COR-L47 (cell line): ENCODE data around the gene MAGED2.
A peak's percentile ranks its signal among the peaks of the same experiment; 100 is the strongest.
"Not testable (repeated sequence)": the region's sequence is repeated elsewhere in the genome, so short reads cannot be mapped to it uniquely, and the experiment has no call there.

Experiments used
- DNase-seq: peaks from one replicate; lab custom pipeline; 2025; lab: John Stamatoyannopoulos, UW

MAGED2 gene, protein sequence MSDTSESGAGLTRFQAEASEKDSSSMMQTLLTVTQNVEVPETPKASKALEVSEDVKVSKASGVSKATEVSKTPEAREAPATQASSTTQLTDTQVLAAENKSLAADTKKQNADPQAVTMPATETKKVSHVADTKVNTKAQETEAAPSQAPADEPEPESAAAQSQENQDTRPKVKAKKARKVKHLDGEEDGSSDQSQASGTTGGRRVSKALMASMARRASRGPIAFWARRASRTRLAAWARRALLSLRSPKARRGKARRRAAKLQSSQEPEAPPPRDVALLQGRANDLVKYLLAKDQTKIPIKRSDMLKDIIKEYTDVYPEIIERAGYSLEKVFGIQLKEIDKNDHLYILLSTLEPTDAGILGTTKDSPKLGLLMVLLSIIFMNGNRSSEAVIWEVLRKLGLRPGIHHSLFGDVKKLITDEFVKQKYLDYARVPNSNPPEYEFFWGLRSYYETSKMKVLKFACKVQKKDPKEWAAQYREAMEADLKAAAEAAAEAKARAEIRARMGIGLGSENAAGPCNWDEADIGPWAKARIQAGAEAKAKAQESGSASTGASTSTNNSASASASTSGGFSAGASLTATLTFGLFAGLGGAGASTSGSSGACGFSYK

DNA sequence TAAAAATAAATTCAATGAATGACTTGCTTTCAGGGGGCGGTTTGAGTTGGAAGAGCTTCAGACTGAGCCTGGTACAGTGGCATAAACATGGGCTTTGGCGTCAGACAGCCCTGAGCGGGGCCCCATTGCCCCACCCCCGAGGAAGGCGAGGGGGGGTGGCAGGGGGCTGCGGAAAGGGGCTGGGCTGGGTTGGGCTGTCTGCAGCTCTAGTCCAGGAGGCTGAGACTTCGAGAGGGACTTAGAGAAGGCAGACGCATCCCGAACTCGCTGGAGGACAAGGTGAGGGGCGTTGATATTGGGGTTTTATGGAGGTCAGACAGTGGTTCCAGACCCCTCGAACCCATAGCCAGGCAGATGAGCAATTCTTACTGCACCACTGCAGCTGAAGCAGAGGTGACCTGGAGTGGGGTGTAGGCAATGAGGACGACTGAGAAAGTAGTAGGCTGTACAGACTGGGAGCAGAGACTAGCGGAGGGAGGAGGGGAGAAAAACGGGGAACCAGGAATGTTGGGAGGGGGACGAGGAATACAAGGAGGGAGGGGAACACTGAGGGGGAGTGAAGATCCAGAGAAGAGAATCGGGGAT is at the start of gene MAGED2:
Gene MAGED2, plus strand, starts transcription at position 222 of the 585 bp plus-strand sequence. CDS start 1,587 bp downstream, outside the sequence.
- DNase-seq = no peak

DNA sequence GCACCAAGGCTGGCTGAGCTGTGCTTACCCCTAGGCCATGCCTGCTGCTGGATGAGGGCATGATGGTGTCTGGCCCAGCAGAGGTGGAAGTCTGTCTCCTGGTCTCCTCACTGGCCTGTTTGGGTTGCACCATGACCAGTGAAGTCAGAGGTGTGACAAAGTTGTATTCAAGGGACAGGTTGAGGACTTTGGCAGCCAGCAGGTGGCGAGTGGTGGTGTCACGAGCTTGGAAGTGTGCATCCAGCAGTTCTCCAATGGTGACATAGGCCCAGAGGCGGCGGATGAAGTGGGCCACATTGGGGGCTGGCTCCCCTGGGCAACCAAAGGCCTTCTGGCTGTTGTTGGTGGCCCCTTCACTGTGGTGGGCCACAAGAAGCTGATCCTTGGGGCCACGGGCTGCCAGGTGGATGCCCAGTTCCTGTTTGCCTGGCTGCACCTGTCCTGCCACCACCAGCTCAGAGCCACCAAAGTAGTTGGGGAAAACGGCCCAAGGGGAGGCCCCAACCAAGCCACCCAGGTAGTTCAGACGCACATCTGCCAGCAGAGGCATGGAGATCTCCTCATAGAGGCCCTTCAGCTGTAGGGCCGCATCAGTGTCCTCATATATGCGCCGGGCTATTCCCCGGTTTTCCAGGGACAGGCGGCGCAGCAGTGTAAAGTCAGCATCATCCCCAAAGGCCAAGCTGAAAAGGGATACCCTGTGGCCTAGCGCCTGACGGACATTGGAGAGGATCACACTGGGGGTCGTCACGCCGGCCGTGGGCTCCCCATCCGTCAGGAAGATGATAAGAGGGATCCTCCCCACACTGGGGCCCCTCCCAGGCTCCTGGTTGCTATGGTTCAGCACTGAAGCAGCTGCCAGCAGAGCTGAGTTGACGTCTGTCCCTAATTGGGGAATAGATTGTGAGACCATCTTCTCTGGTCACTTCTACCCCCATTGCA is 49.2 kb upstream of the MAGED2 start:
- DNase-seq = no peak

DNA sequence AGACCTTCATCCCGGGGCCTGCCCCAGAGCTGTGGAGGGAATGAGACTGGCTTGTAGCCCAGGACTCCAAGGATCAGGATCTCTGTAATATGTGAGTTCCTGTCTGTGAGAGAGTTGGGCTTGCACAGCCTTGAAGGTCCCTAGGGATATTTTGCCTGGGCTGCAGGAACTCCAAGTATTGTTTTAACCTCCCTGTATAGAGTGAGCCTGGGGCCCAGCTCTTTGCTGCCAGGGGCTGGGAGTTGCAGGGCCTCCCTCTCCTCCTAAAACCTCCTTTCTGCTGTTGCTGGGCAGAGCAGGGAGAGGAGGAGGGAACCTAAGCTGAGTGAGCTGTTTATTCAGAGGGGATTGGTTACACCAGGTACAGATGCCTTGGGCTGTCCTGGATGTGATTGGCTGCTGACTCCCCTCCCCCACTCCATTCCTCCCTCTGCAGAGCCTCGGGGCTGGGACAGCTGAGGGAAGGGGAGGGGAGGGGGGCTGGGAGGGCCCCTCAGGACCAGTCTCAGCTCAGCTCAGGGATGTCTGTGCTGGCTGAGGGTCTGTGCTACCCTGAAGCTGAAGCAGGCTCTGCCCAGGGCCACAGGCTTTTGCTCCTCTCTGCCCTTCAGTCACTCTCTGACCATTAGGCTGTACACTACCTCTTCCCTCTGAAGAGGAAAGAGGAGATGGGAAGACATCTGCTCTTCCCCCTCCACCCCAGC is 33.0 kb upstream of the MAGED2 start:
- DNase-seq = not testable (repeated sequence)

DNA sequence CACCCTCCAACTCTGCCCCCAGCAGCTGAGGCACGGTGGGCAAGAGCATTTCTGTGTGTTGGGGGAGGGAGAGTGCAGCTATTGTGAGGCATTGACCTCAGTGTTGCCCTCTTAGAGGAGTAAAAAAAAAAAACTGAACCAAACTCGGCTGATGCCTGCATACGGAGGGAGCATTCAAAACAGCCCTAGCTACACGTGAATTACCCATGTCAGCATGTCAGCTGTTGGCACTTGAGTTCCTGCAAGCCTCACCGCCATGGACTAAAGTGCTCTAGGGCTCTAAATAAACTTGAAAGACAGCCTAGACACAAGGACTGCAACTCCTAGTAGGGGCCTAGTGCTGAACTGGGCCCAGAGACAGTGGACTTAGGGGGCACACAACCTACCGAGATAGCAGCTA is 31.5 kb upstream of the MAGED2 start:
- no peak for DNase-seq

DNA sequence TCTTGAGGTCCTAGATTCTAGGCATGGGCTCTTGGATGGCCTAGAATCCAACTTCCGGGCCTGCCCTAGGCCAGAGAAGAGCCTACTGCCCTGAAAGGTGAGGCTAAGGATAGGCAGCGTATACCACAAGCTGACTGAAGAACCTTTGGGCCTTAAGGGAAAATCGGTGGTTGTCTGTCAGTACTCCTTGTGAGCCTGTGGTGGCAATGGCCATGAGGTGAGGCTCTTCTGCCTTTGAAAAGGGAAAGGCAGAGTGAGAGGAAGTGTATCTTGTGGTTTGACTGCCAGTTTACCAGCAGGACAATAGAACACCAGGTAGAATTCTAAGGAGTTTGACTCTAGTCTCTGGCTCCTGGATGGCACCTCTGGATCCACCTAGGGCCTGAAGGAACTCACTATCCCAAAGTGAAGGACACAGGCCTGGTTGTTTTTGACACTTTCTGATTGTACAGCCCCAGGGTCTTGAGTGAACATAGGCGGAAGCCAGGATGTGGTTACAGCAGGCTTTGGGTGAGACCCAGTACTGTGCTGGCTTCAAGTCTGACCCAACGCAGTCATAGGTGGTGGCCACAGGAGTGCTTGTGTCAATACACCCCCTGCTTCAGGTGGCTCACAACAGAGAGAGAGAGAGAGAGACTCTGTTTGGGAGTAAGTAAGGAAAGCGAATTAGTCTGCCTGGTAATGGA is 30.4 kb upstream of the MAGED2 start:
- no peak for DNase-seq

DNA sequence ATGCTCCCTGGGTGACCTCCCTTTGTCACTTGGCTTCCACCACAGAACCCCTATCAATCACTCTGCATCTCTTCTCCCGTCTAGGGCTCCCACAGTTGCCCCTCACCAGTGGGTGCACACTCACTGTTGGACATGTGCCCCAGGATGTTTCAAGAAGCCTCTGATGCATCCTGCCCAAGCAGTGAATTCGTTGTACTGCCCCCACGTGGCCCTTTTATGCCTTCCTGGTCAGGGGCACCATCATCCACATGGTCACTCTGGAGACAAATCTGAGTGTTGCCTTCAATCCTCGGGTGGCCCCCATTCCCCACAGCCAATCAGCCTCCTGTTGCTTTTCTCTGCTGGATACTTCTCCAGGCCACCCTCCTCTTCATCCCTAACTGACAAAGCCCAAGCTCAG is 21.6 kb upstream of the MAGED2 start:
- no peak for DNase-seq

DNA sequence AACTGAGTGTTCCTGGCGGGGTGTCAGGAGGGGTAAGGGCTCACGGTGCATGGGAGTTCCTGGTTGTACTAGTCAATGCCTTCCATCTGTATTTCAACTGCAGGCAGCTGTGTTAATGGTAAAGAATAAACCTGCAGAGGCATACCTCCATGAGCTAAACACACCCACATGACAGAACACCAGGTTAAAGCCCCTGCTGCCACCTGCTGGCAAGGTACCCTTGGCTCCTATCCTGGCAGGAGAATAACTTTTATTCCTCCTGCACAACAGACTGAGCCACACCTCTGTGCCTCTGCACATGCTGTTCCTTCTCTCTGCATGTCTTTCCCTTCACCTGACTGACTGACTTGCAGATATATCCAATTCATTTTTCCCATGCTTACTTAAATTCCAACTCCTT is 20.6 kb upstream of the MAGED2 start:
- DNase-seq = no peak

DNA sequence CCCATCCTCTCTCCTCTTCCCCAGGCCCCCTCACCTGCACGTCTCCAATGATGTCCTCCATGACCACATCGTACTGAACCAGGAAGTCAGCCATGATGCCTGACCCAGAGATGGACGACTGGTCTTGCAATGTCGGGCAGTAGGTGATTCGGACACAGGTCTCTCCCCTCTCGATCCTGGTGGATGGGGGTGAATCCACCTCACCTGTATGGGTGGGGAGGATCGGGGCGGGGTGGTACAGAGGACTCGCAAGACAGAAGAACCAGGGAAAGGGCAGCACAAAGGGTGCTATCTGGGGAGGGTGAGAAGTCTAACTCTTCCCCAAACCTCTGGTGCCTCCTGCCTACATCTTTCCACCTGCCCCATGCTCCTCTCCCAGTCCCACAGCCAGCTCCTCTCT is 19.1 kb upstream of the MAGED2 start:
- no peak for DNase-seq

DNA sequence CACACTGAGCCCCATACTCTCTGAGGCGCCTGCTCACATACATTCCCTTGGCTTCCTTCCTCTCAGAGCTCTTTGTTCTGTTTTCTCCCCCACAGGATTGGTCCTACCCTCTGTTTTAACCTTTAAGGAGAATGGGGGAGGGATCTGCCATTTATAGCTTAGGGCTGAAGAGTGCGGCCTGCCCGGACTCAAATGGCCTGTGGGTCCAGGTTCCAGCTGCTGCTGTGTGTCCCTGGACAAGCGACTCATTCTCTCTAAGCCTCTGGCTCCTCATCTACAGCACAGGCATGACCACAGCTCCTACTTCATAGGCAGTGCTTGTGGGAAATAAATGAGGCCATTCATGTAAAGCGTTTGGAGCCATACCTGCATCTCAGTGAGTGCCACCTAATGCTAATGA is 18.1 kb upstream of the MAGED2 start:
- DNase-seq = not testable (repeated sequence)

DNA sequence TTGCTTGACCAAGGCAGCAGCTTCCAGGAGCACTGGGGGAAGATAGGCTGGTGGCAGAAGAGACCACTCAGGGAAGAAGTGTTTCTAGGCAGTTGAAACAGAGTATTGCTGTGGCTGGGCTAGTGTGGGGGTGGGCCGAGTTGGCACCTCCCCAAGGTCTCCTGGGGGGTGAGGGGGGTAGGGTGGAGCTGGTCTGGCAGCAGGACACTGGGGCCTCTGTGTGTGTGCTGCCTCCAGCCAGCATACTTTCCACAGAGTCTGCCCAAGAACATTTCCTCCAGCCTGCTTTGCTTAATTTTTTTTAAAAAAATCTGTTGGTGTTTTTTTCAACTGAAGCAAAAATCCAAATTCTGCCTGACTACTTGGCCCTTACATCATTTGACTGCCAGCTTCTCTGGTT is 13.5 kb upstream of the MAGED2 start:
- DNase-seq = no peak

DNA sequence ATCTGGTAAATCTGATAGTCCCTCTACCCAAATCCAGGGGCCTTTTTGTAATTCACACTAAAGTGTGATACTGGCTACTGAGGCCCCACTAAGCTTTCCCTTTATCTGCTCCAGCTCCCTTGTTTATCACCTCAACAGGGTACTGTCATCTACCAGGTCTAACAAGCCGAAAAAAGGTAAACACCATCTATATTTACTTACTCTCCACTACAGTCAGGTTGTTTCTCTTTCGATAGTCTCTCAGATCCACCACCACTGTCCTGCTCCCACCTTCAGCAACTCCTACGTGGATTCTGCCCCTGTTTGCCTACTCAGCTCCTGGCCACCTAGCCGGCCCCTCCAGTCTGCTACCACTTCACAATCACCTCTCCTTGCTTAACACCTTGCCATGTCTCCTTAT is 12.8 kb upstream of the MAGED2 start:
- no peak for DNase-seq

DNA sequence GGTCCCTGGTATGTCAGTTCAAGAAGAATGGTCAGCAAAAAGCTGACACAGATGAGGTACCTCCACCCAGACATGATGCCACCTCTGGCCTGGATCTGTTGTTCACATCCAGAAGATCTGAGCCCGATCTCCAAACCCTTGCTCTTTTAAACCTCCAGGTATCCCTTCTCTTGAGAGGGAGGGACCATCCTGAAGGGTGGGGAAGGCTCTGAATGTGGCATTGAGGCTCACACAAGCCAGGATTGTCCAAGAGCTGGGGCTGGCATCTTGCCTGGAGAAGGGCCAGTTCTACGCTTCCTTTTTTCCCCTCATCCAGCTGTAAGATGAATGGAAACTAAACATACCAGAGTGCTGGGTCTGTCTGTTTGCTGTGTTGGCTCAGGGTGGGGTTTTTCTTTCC is 9.4 kb upstream of the MAGED2 start, which contains the start of gene ITIH6:
Gene ITIH6, minus strand, starts transcription at position 119 of the 400 bp plus-strand sequence. Its CDS starts 45 bp downstream, at position 74.
- DNase-seq = no peak

DNA sequence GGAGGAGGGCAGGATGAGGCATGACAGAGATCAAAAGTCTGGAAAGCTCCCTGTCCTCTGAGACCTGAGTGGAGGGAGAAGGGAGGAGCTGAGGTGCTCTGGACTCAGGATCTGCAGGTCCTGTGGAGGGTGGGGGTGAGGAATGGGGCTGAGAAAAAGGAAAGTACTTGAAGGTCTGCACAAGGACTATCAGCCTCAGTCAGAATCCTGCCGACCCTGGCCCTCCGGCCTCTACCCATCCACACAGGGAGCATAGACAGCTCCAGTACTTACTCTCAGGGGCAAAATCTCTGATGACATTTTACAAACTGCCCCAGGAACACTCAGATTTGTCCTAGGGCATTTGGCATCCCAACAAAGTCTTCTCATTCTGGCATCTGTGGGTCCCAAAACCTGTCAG is 8.5 kb upstream of the MAGED2 start:
- no peak for DNase-seq

DNA sequence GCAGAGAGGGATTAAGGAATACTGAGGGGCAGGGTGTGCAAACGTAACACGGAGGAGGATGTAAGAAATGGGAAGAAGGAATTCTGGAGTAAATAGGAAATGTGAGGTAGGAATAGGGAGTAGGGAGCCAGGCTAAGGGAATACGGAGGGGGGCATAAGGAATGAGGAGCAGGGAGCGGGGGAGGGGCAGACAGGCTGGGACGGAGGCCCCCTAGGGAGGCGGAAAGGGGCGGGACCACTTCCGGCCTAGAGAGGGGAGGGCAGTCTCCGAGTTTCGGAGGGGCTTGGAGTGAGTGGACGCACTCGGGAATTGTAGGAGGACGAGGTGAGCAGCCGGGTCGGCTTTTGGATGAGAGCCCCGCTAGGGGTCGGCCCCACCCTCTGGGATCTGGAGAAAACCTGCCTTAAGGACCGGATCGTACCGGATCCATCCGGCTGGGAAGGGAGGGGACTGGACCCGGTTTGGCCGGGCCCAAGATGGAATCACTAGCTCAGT is 612 bp downstream of the MAGED2 start:
- DNase-seq = peak; percentile 28

DNA sequence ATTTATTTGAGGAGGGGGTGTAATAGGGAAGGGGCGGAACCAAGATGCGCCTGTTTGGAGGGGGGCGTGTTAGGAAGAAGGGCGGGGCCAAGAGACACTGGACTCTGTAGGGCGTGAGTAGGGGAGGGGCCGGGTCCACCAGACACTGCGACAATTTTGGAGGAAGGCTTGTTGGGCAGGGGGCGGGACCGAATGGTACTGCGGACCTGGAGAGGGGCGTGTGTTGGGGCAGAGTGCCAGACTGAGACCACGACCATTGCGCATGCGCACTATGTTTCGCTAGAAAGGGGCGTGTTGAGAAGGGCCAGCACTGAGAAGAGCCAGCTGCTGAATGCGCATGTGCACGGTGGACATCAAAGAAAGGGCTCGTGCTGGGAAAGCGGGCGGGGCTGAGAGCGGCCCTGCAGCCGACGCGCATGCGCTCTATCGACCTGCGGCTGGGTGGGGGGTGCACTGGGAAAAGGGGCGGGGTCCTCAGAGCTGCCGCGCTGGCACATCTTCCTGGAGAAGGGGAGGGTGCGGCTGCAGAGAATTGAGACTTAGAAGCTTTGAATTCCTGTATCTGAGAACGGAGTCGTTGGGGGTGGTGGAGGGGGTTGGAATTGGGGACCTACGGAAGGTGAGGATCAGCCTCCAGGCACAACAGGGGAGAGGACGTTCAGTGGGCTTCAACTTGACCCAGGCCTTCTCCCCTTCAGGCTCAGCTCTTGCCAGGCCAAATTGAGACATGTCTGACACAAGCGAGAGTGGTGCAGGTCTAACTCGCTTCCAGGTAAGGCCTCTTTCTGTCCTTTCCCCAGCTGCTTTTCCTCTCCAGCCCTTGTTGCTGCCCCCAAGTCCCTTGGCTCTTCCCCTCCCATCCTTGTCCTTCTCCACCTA is 1.3 kb downstream of the MAGED2 start:
- DNase-seq = peak; percentile 87

DNA sequence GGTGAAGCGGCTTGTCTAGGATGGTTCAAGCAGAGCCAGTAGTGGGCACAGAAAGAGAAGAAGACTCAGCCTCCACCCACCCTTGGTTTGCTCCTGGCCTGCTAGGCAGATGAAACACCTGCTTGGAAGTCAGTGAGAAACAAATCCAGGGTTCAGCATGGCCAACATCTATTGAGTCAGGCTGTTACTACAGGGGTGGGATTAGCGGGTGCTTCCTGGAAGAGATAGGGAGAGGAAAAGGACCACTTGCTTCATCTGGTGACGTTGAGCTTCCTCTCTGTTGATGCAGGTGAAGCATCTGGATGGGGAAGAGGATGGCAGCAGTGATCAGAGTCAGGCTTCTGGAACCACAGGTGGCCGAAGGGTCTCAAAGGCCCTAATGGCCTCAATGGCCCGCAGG is 3.0 kb downstream of the MAGED2 start:
- DNase-seq = no peak

DNA sequence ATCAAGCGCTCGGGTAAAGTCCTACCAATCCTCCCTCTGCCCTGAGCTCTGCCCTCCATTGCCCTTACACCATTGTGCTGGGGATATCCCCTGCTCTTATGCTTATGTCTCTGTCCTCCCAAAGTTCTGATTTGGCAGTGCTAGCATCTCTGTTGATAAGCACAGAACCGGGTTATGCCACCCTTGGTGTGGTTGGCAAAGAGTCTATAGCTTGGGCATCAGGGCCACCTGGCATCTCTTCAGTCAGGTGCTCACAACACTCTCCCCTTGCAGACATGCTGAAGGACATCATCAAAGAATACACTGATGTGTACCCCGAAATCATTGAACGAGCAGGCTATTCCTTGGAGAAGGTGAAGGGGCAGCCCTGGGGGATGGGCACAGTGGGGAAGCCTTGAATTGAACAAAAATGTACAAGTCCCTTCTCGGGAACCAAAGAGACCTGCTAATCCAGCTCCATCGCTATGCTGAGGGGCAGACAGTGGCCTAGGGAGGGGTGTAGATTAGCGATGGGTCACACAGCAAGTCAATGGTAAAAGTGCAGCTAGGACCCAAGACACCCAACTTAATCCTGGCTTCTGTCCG is 3.8 kb downstream of the MAGED2 start:
- no peak for DNase-seq

DNA sequence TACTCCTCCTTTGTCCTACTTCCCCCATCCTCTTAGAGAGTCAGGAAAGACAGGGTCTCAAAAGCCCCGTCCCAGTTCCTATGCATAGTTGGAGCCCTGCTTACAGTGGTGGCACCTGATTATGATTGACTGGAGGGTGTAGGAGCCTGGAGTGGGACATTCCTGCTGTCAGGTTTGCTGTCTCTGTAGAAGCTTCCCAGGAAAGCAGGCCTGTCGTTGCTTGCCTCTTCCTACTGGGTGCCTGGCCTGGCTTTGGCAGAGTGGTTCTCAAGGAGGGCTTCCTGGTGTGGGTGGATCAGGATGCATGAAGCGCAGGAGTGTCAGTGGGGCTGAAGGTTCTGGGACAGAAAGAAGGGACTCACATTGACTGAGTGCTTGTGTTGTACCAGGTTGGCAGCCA is 4.8 kb downstream of the MAGED2 start:
- DNase-seq = no peak

DNA sequence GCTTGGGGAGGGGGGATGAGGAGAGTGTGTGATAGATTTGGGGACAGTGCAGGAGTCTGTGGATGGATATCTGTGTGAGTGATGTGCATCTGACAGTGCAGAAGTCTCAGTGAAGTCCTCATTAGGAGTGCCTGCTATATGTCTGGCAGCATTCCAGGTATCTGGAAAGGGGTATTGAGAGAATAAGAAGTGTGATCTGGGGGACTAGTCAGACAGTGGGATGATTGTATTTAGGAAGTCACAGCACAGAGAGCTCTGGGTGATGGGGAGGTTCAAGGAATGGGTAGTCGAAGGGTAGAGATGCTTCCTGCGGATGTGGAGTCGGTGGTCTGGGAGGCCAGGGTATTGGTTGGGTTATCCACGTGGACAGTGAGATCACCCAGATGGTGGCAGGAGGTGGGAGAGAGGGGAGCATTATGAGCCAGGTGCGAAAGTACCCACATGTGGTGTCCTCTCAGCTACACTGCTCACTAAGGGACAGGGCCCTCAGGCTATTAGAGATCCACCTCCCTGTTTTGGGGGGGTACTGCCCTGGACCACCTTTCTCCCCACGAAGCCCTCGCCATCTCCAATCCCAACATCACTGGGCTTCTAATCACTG is 9.8 kb downstream of the MAGED2 start:
- DNase-seq = no peak
